ENCODE data around the gene CEMP1. TPM values are rescaled to one million over a fixed set of nuclear protein-coding genes. Genes with fewer than 3 reads are reported as not detected.

Gene CEMP1
- total and polyA plus RNA-seq, 2 donors (not counting 1 experiment from before 2014, with no cell fraction given) = 0.66 to 2.3 TPM

DNA sequence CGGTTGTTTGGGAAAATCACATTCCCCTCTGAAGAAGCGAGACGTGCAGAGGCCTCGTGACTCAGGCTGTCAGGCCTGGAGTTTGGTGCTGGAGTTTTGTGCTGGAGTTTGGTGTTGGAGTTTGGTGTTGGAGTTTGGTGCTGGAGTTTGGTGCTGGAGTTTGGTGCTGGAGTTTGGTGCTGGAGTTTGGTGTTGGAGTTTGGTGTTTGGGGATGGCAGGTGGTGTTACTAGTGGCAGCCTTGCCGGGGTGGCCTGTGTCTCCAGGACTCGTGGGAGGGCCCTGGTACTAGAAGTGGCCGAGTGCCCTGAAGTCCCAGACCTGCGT lies 43.7 kb downstream of the CEMP1 start:
- Histone ChIP-seq H3K4me3 (ENCODE audit: control extremely low read depth in 1 of 5, extremely low read depth in 1 of 5, insufficient read depth in 1 of 5, low read depth in 2 of 5, low read length in 4 of 5) (peak overlapping the region in 1 of 5 experiments; percentile 19), H2AFZ (ENCODE audit: insufficient read depth, low read depth, low read length, poor library complexity, severe bottlenecking) (peak overlapping the region; percentile 68)

More for the DNA sequence above, 43.7 kb downstream of the CEMP1 start:
- Mint-ChIP-seq H3K27ac (peak overlapping the region; percentile 90), H3K4me3 (peak overlapping the region; percentile 78), H3K4me1 (peaks cover 19% of the 10 kb centered on the region), H3K9me3 (ENCODE audit: insufficient read depth) (no peaks in the 10 kb centered on the region), H3K27me3 (no peaks in the 10 kb centered on the region)
- intact Hi-C loops (cut with micrococcal nuclease) = loop anchor here (1.0 kb wide), 5 partner anchors 12 to 292 kb away; partner anchors contain the start of genes ATP6V0C, CCNF, TBC1D24 and TEDC2
- peaks cover 24 to 26% of the 10 kb centered on the region in 2 donors for H3K4me1 ChIP-seq (ENCODE audit: control insufficient read depth in 2 of 2, insufficient read depth in 2 of 2, low read length in 2 of 2)
- ATAC-seq (ENCODE audit: low read depth) (no peak), DNase-seq (no peak)
- H3K9ac ChIP-seq (ENCODE audit: low read length) = peak overlapping the region; percentile 29
- no peaks in the 10 kb centered on the region for H3K27me3 ChIP-seq (replicated peaks in 1 of 4; ENCODE audit: control extremely low read depth in 1 of 4, control insufficient read depth in 3 of 4, insufficient read depth in 4 of 4, low read length in 3 of 4)
- peaks cover 58% of the 10 kb centered on the region for H3K79me2 ChIP-seq (ENCODE audit: control insufficient read depth, insufficient read depth, low read length)
- POLR2A ChIA-PET = interaction anchor here (1.3 kb wide), 1 partner anchor 45 kb away, joined by 3 read pairs; no protein-coding TSS in a partner anchor
- no peaks in the 10 kb centered on the region for H4K20me1 ChIP-seq (ENCODE audit: control insufficient read depth, insufficient read depth, low read length, poor library complexity, severe bottlenecking)
- H3K4me2 ChIP-seq (replicated peaks; ENCODE audit: low read depth, low read length, poor library complexity, severe bottlenecking) = peak overlapping the region; percentile 75
- H3K9me3 ChIP-seq (ENCODE audit: control extremely low read depth in 1 of 3, control insufficient read depth in 2 of 3, insufficient read depth in 1 of 3, low read length in 2 of 3) = no peaks in the 10 kb centered on the region
- H3K27ac ChIP-seq (ENCODE audit: low read length in 2 of 2) = peak overlapping the region in 1 of 2 donors; percentile 23
- CTCF ChIA-PET = interaction anchor here (0.9 to 4.8 kb wide), 9 partner anchors 12 to 347 kb away, joined by 3 to 31 read pairs (median 4); partner anchors contain the start of genes ABCA3, CCNF, NTN3 and TBC1D24
- H3K36me3 ChIP-seq (replicated peaks in 1 of 2; ENCODE audit: control extremely low read depth in 1 of 2, control insufficient read depth in 1 of 2, extremely low read depth in 1 of 2, insufficient read depth in 2 of 2, low read length in 1 of 2) = peaks cover 0 to 3% of the 10 kb centered on the region in 2 experiments
- 47% methylated on average over 8 of the region's 8 CpGs for WGBS (ENCODE audit: insufficient coverage)
- TF ChIP-seq EZH2 (IDR thresholded peaks at IDR 0.05; ENCODE audit: borderline replicate concordance, insufficient read depth, low read depth, low read length, poor library complexity, severe bottlenecking) = no peak
- TF ChIP-seq, protein P1, sequence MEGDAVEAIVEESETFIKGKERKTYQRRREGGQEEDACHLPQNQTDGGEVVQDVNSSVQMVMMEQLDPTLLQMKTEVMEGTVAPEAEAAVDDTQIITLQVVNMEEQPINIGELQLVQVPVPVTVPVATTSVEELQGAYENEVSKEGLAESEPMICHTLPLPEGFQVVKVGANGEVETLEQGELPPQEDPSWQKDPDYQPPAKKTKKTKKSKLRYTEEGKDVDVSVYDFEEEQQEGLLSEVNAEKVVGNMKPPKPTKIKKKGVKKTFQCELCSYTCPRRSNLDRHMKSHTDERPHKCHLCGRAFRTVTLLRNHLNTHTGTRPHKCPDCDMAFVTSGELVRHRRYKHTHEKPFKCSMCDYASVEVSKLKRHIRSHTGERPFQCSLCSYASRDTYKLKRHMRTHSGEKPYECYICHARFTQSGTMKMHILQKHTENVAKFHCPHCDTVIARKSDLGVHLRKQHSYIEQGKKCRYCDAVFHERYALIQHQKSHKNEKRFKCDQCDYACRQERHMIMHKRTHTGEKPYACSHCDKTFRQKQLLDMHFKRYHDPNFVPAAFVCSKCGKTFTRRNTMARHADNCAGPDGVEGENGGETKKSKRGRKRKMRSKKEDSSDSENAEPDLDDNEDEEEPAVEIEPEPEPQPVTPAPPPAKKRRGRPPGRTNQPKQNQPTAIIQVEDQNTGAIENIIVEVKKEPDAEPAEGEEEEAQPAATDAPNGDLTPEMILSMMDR (IDR thresholded peaks at IDR 0.05) = no peak
